ENCODE data around the gene TP53BP2.

TP53BP2 gene

DNA sequence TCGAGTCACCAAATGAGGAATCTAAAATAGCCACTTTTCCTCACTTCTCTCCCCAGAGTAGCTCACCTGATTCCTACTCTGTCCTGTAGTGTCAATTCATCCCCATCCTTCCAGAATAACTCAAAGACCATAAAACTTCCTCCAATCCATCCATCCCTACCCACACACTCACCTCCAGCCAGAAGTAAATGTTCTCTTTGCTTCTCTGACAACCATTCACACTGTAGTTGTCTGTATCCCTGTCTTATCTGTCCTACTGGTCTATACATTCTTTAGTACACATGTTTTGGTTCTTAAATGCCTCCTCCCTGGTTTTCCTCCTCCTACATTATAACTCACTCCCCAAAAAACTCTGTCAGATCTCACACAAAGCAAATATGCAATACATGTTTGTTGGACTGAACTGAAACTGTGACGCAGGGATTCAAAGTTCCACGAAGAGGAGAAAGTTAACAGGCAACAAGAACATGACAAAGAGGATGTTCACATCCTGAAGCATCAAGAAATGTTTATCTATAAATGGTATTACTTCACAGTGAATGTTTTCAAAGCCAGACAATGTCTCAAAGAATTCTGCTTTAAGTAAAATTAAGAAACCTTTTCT, 11.0 kb downstream of the TP53BP2 start:
- DNase-seq (ENCODE audit: low spot score), result no peak
- TF ChIP-seq CTCF (IDR thresholded peaks at IDR 0.05; ENCODE audit: extremely low read depth, missing control alignments), result no peak

GRCh38 chr1:223833948-223834347, 11.8 kb downstream of the TP53BP2 start:
- TF ChIP-seq CTCF (IDR thresholded peaks at IDR 0.05; ENCODE audit: extremely low read depth, missing control alignments), result no peak
- no peak for DNase-seq (ENCODE audit: low spot score)

DNA sequence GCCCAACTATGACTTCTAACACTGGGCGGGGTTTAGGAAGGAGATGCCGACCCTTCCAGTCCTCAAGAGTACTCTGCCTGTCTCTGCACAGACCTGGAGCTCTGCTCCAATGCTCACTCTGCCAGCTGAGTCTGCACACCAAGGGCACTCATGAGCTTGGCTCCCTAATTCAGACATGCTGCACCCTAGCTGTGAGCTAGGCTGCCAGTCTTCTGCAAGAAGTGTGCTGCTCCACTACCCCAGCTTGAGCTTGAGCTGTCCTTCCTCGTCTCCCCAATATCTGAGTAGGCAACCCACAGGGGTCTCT, 13.2 kb downstream of the TP53BP2 start:
- DNase-seq (ENCODE audit: low spot score), result no peak
- no peak for TF ChIP-seq CTCF (IDR thresholded peaks at IDR 0.05; ENCODE audit: extremely low read depth, missing control alignments)

GRCh38 chr1:223831755-223832636, 13.8 kb downstream of the TP53BP2 start:
- no peak for DNase-seq (ENCODE audit: low spot score)
- TF ChIP-seq CTCF (IDR thresholded peaks at IDR 0.05; ENCODE audit: extremely low read depth, missing control alignments), result no peak

- no peak for TF ChIP-seq CTCF (IDR thresholded peaks at IDR 0.05; ENCODE audit: extremely low read depth, missing control alignments)
- DNase-seq (ENCODE audit: low spot score), result no peak
Measured at GRCh38 chr1:223829678-223830077, 16.1 kb downstream of the TP53BP2 start.

- no peak for DNase-seq (ENCODE audit: low spot score)
- no peak for TF ChIP-seq CTCF (IDR thresholded peaks at IDR 0.05; ENCODE audit: extremely low read depth, missing control alignments)
Measured at GRCh38 chr1:223828162-223828848, 17.4 kb downstream of the TP53BP2 start.

DNA sequence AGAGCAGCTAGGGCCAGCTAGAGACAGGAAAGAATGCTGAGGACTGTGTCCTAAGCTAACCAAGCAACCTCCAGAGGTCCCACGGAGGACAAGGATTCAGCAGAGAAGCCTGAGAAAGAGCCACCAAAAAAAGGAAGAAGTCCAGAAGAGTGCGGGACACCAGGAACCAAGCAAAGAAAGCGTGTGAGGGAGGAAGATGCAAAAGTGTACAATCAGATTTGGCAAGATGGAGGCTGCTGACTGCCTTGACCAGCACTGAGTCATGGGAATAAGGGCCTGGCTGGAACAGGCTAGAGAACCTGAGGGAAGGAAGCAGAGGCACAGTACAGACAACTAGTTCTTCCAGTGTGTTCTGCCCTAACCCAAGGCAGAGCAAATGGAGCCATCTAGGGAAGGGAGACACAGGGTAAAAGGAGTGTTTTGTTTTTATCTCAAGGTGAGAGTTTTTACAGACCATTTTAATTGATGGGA, 18.5 kb downstream of the TP53BP2 start:
- no peak for DNase-seq (ENCODE audit: low spot score)
- no peak for TF ChIP-seq CTCF (IDR thresholded peaks at IDR 0.05; ENCODE audit: extremely low read depth, missing control alignments)
